DND-41 (cell line): Measurements from ENCODE around the gene HIVEP1.
A peak's percentile ranks its signal among the peaks of the same experiment; 100 is the strongest.

Source experiments
- ATAC-seq: fragments of 200-7000 bp; cut with Tn5 transposase; 3 replicates; pipeline ENCODE4 v1.9.1; 2021; ENCODE audit warnings: low read depth; ENCODE audit not compliant: insufficient read depth
- DNase-seq: peaks from one replicate; pipeline ENCODE4 v3.0.0-alpha.2; 2020
- H2AFZ ChIP-seq: 2 replicates; pipeline ENCODE4 v1.6.0; 2012; ENCODE audit warnings: low read depth, low read length
- H3K27ac ChIP-seq: 2 replicates; pipeline ENCODE4 v1.5.1; 2012; ENCODE audit warnings: low read length, inconsistent platforms
- H3K27me3 ChIP-seq: fragments of 200-600 bp; sonication (generic); 2 replicates; pipeline ENCODE4 v1.6.0; 2012; ENCODE audit warnings: low read length, mild to moderate bottlenecking, inconsistent platforms; ENCODE audit not compliant: insufficient read depth, poor library complexity
- H3K36me3 ChIP-seq: 2 replicates; pipeline ENCODE4 v1.5.1; 2012; ENCODE audit warnings: low read length, inconsistent platforms; ENCODE audit not compliant: insufficient read depth
- H3K4me1 ChIP-seq: 2 replicates; pipeline ENCODE4 v1.5.1; 2012; ENCODE audit warnings: mild to moderate bottlenecking, low read length; ENCODE audit not compliant: insufficient read depth
- H3K4me2 ChIP-seq: 2 replicates; pipeline ENCODE4 v1.6.0; 2012; ENCODE audit warnings: mild to moderate bottlenecking, moderate library complexity, low read length, inconsistent platforms; ENCODE audit not compliant: insufficient read depth
- H3K4me3 ChIP-seq, 2 experiments: fragments of 200-600 bp in 1 of 2; shearing (Covaris generic) in 1 of 2; 2 replicates each; pipeline ENCODE4 v1.5.1; 2012 to 2016; ENCODE audit warnings: inconsistent platforms in 2 of 2, low read length in 2 of 2, mild to moderate bottlenecking in 2 of 2, low read depth in 1 of 2, moderate library complexity in 1 of 2
- H3K79me2 ChIP-seq: 2 replicates; pipeline ENCODE4 v1.6.0; 2012; ENCODE audit warnings: low read length, inconsistent platforms; ENCODE audit not compliant: insufficient read depth
- H3K9ac ChIP-seq: 2 replicates; pipeline ENCODE4 v1.6.0; 2012; ENCODE audit warnings: low read depth, mild to moderate bottlenecking, inconsistent platforms, low read length, moderate library complexity
- H3K9me3 ChIP-seq: 2 replicates; pipeline ENCODE4 v1.5.1; 2012; ENCODE audit warnings: low read length, moderate library complexity, mild to moderate bottlenecking, inconsistent platforms; ENCODE audit not compliant: insufficient read depth, severe bottlenecking
- H4K20me1 ChIP-seq: 2 replicates; pipeline ENCODE4 v1.6.0; 2012; ENCODE audit warnings: low read length; ENCODE audit not compliant: insufficient read depth
- EZH2 ChIP-seq: IDR thresholded peaks from 3 replicates; pipeline ENCODE4 v1.6.1; 2012; ENCODE audit warnings: borderline replicate concordance, low read depth, mild to moderate bottlenecking, moderate library complexity, low read length, inconsistent platforms; ENCODE audit not compliant: severe bottlenecking
- TF ChIP-seq, protein P1 (sequence below): IDR thresholded peaks from 2 replicates; pipeline ENCODE4 v1.5.1; 2012; ENCODE audit warnings: borderline replicate concordance, low read length, moderate library complexity, mild to moderate bottlenecking; ENCODE audit not compliant: poor library complexity, severe bottlenecking; ENCODE audit errors: extremely low read depth

Gene HIVEP1

DNA sequence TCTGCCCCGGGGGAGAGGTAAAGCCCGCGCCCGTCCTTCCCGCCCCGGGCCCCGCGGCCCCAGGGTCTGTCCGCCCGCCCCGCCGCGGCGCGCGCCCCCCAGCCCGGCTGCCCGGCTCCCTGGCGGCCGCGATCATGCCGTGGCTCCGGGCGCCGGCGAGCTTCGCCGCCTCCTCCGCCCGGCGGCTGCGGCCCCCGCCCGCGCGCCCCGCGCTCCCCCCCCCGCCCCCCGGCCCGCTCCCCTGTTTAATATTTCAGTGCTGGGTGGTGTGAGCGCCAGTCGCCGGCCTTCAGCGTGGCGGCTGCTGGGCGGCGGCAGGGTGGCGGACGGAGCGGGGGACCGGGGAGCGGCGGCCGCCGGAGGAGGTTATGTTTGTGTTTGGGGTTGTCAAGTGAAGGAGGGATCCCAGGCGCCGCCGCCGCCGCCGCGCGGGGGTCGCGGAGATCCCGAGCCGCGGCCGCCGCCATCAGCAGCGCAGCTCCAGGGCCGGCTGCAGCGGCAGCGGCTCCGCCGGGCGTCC, at the start of gene HIVEP1:
Gene HIVEP1, plus strand, starts transcription at position 275 of the 520 bp plus-strand sequence. CDS start 3,317 bp downstream, outside the sequence.
- TF ChIP-seq, protein P1, sequence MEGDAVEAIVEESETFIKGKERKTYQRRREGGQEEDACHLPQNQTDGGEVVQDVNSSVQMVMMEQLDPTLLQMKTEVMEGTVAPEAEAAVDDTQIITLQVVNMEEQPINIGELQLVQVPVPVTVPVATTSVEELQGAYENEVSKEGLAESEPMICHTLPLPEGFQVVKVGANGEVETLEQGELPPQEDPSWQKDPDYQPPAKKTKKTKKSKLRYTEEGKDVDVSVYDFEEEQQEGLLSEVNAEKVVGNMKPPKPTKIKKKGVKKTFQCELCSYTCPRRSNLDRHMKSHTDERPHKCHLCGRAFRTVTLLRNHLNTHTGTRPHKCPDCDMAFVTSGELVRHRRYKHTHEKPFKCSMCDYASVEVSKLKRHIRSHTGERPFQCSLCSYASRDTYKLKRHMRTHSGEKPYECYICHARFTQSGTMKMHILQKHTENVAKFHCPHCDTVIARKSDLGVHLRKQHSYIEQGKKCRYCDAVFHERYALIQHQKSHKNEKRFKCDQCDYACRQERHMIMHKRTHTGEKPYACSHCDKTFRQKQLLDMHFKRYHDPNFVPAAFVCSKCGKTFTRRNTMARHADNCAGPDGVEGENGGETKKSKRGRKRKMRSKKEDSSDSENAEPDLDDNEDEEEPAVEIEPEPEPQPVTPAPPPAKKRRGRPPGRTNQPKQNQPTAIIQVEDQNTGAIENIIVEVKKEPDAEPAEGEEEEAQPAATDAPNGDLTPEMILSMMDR: no peak
- no peak for TF ChIP-seq EZH2
- Histone ChIP-seq H3K9me3 (no peaks in the 10 kb centered on the region), H3K79me2 (no peaks in the 10 kb centered on the region), H3K27me3 (peaks cover 33% of the 10 kb centered on the region), H3K27ac (no peak within 1 kb of the TSS), H2AFZ (peak within 1 kb of the TSS; percentile 71), H3K4me3 (peak within 1 kb of the TSS; percentile 35 to 76; a peak in 3 of 4 replicates), H3K36me3 (peaks cover 1% of the 10 kb centered on the region; the same call in 1 of the 2 replicates), H3K9ac (peak within 1 kb of the TSS; percentile 51), H3K4me2 (peak within 1 kb of the TSS; percentile 96), H4K20me1 (peaks cover 21% of the 10 kb centered on the region), H3K4me1 (peaks cover 36% of the 10 kb centered on the region)
- DNase-seq (no peak), ATAC-seq (peak; percentile 9; the same call in 1 of the 3 replicates)

DNA sequence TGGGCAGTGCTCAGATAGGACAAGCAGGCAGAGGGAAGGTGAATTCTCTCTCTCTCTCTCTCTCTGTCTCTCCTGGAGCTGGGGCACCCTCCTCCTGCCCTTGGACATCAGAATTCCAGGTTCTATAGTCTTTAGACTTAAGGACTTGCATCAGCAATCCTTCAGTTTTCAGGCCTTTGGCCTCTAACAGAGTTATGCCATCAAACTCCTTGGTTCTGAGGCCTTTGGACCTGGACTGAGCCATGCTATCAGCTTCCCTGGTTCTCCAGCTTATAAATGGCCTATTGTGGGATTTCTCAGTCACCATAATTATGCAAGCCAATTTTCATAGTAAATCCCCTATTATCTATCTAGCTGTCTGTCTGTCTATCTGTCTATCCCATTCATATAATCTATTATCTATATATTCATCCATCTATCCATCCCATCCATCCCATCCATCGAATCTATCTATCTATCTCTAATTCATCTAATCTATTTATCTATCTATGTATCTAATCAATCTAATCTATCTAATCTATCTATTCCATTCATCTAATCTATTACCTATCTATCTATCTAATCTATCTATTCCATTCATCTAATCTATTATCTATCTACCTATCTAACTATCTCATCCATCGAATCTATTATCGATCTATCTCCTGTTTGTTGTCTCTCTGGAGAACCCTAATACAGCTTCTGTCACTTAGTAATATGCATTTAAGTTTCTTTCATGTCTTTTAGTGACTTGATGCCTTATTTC, 48.2 kb upstream of the HIVEP1 start:
- ATAC-seq (no peak), DNase-seq (no peak)
- TF ChIP-seq, protein P1: no peak
- no peak for TF ChIP-seq EZH2
- no peak overlapping the region for H3K9ac ChIP-seq
- H2AFZ ChIP-seq: no peak overlapping the region
- H3K4me3 ChIP-seq: no peak overlapping the region
- H4K20me1 ChIP-seq: no peaks in the 10 kb centered on the region
- H3K4me1 ChIP-seq: no peaks in the 10 kb centered on the region
- H3K79me2 ChIP-seq: no peaks in the 10 kb centered on the region
- H3K27ac ChIP-seq: no peak overlapping the region
- no peaks in the 10 kb centered on the region for H3K36me3 ChIP-seq
- no peak overlapping the region for H3K4me2 ChIP-seq
- H3K27me3 ChIP-seq: no peaks in the 10 kb centered on the region
- no peaks in the 10 kb centered on the region for H3K9me3 ChIP-seq

DNA sequence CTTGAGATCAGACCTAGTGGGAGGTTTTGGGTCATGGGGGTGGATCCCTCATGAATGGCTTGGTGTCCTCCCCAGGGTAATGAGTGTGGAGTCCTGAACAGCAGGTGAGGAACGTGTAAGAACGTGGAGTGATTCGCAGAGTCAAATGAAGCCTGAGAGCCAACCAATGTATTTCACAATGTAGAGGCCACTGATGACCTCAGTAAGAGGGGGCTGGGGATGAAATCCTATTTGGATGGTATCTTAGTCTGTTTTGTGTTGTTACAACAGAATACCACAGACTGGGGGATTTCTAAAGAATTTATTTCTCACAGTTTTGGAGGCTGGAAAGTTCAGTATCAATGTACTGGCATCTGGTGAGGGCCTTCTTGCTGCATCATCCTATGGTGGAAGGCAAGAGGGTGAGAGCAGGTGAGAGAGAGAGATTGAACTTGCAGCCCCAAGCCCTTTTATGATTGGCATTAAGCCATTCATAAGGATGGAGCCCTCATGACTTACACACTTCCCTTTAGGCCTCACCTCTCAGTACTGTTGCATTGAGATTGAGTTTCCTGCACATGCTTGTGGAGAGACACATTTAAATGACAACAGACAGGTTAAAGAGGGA, 47.3 kb upstream of the HIVEP1 start:
- no peak overlapping the region for H3K4me2 ChIP-seq
- DNase-seq (no peak), ATAC-seq (no peak)

More for the DNA sequence above, 47.3 kb upstream of the HIVEP1 start:
- H3K9ac ChIP-seq: no peak overlapping the region
- H3K27me3 ChIP-seq: no peaks in the 10 kb centered on the region
- no peaks in the 10 kb centered on the region for H3K9me3 ChIP-seq
- no peak overlapping the region for H2AFZ ChIP-seq
- no peak overlapping the region for H3K27ac ChIP-seq
- no peaks in the 10 kb centered on the region for H3K36me3 ChIP-seq
- no peaks in the 10 kb centered on the region for H3K4me1 ChIP-seq
- no peak overlapping the region for H3K4me3 ChIP-seq
- no peaks in the 10 kb centered on the region for H3K79me2 ChIP-seq
- no peaks in the 10 kb centered on the region for H4K20me1 ChIP-seq
- TF ChIP-seq, protein P1: no peak
- TF ChIP-seq EZH2: no peak
